HEK293 (cell line): ENCODE measurements around the gene THOP1.

Source experiments
- CTCF ChIA-PET: fragments of 350-600 bp; formaldehyde crosslinking; extraction: SDS; loops from one replicate; lab custom pipeline; 2021; ENCODE audit warnings: antibody characterized with exemption; lab: Yijun Ruan, JAX
- POLR2A ChIA-PET: fragments of 300-600 bp; formaldehyde crosslinking; extraction: SDS; loops from one replicate; lab custom pipeline; 2020; ENCODE audit warnings: antibody characterized with exemption, inconsistent platforms; lab: Yijun Ruan, JAX
- H3K27ac ChIP-seq: fragments of 200-500 bp; sonication (Bioruptor generic); 2 replicates; pipeline ENCODE4 v1.5.1; 2014; ENCODE audit warnings: low read depth, low read length, control low read depth, inconsistent platforms; ENCODE audit errors: extremely low read depth
- H3K36me3 ChIP-seq, 2 experiments: fragments of 200-500 bp in 1 of 2; sonication (Bioruptor generic) in 1 of 2; 1 replicate in 1 of 2; 2 replicates in 1 of 2; pipeline ENCODE4 v1.5.1; 2014 to 2017; ENCODE audit warnings: inconsistent platforms in 2 of 2, low read length in 2 of 2; ENCODE audit not compliant: control insufficient read depth in 2 of 2, insufficient read depth in 1 of 2
- H3K4me1 ChIP-seq: fragments of 200-500 bp; sonication (Bioruptor generic); 2 replicates; pipeline ENCODE4 v1.5.1; 2014; ENCODE audit warnings: mild to moderate bottlenecking, low read length, inconsistent platforms; ENCODE audit not compliant: control insufficient read depth, insufficient read depth
- H3K4me3 ChIP-seq: 2 replicates; pipeline ENCODE4 v1.5.1; 2011; ENCODE audit warnings: low read depth, mild to moderate bottlenecking, control low read depth, low read length, moderate library complexity
- H3K9me3 ChIP-seq: fragments of 200-500 bp; sonication (Bioruptor generic); 2 replicates; pipeline ENCODE4 v1.5.1; 2014; ENCODE audit warnings: low read depth, low read length, inconsistent platforms; ENCODE audit not compliant: control insufficient read depth, insufficient read depth
- EGR2 ChIP-seq: fragments of 450-650 bp; formaldehyde crosslinking; IDR thresholded peaks from 2 replicates; pipeline ENCODE4 v1.5.1; 2016; ENCODE audit warnings: low read depth, missing biosample characterization, missing genetic modification characterization
- GLIS2 ChIP-seq: fragments of 450-650 bp; formaldehyde crosslinking; IDR thresholded peaks from 2 replicates; pipeline ENCODE4 v1.5.1; 2016; ENCODE audit warnings: missing biosample characterization, missing genetic modification characterization
- HOXD13 ChIP-seq: sonication (generic); formaldehyde crosslinking; IDR thresholded peaks from 2 replicates; pipeline ENCODE4 v1.8.0; 2022; ENCODE audit warnings: missing genetic modification reagents, borderline replicate concordance
- KLF16 ChIP-seq: fragments of 450-650 bp; formaldehyde crosslinking; IDR thresholded peaks from 2 replicates; pipeline ENCODE4 v1.5.1; 2017; ENCODE audit warnings: missing biosample characterization, missing genetic modification characterization
- KLF7 ChIP-seq: fragments of 450-650 bp; formaldehyde crosslinking; IDR thresholded peaks from 2 replicates; pipeline ENCODE4 v1.5.1; 2016; ENCODE audit warnings: missing biosample characterization, missing genetic modification characterization, borderline replicate concordance
- SP3 ChIP-seq: fragments of 450-650 bp; formaldehyde crosslinking; IDR thresholded peaks from 2 replicates; pipeline ENCODE4 v1.5.1; 2016; ENCODE audit warnings: missing biosample characterization, missing genetic modification characterization
- ZBTB8A ChIP-seq: fragments of 450-650 bp; formaldehyde crosslinking; IDR thresholded peaks from 2 replicates; pipeline ENCODE4 v1.5.1; 2016; ENCODE audit warnings: missing biosample characterization, missing genetic modification characterization
- ZIC2 ChIP-seq: fragments of 450-650 bp; formaldehyde crosslinking; IDR thresholded peaks from 2 replicates; pipeline ENCODE4 v1.5.1; 2016; ENCODE audit warnings: missing biosample characterization, missing genetic modification characterization
- ZNF138 ChIP-seq: fragments of 450-650 bp; formaldehyde crosslinking; IDR thresholded peaks from 2 replicates; pipeline ENCODE4 v1.5.1; 2016; ENCODE audit warnings: missing biosample characterization, missing genetic modification characterization, borderline replicate concordance
- ZNF2 ChIP-seq: fragments of 450-650 bp; formaldehyde crosslinking; IDR thresholded peaks from 2 replicates; pipeline ENCODE4 v1.5.1; 2016; ENCODE audit warnings: missing biosample characterization, missing genetic modification characterization
- ZNF292 ChIP-seq: fragments of 450-650 bp; formaldehyde crosslinking; IDR thresholded peaks from 2 replicates; pipeline ENCODE4 v1.5.1; 2016; ENCODE audit warnings: low read depth, missing biosample characterization, missing genetic modification characterization, borderline replicate concordance
- ZNF501 ChIP-seq: fragments of 450-650 bp; formaldehyde crosslinking; IDR thresholded peaks from 2 replicates; pipeline ENCODE4 v1.5.1; 2016; ENCODE audit warnings: missing biosample characterization, missing genetic modification characterization
- ZNF514 ChIP-seq: fragments of 450-650 bp; formaldehyde crosslinking; IDR thresholded peaks from 2 replicates; pipeline ENCODE4 v1.5.1; 2016; ENCODE audit warnings: missing biosample characterization, missing genetic modification characterization
- ZNF521 ChIP-seq: fragments of 450-650 bp; formaldehyde crosslinking; IDR thresholded peaks from 2 replicates; pipeline ENCODE4 v1.5.1; 2017; ENCODE audit warnings: missing biosample characterization, mild to moderate bottlenecking, missing genetic modification characterization
- ZNF544 ChIP-seq: fragments of 450-650 bp; formaldehyde crosslinking; IDR thresholded peaks from 2 replicates; pipeline ENCODE4 v1.5.0; 2017; ENCODE audit warnings: missing biosample characterization, missing genetic modification characterization
- ZNF626 ChIP-seq: fragments of 450-650 bp; sonication (Bioruptor Pico); formaldehyde crosslinking; IDR thresholded peaks from 2 replicates; pipeline ENCODE4 v1.5.1; 2018; ENCODE audit warnings: missing biosample characterization, missing genetic modification characterization, inconsistent platforms
- ZNF76 ChIP-seq: fragments of 450-650 bp; formaldehyde crosslinking; IDR thresholded peaks from 2 replicates; pipeline ENCODE4; 2016; ENCODE audit warnings: low read depth, missing biosample characterization, missing genetic modification characterization, borderline replicate concordance
- ZNF785 ChIP-seq: fragments of 450-650 bp; formaldehyde crosslinking; IDR thresholded peaks from 2 replicates; pipeline ENCODE4 v1.5.1; 2016; ENCODE audit warnings: missing biosample characterization, missing genetic modification characterization
- TF ChIP-seq, protein P1 (sequence below): fragments of 450-650 bp; formaldehyde crosslinking; IDR thresholded peaks from 2 replicates; pipeline ENCODE4 v1.5.1; 2017; ENCODE audit warnings: missing biosample characterization, missing genetic modification characterization
- TF ChIP-seq, protein P2 (sequence below): fragments of 450-650 bp; formaldehyde crosslinking; IDR thresholded peaks from 2 replicates; pipeline ENCODE4 v1.5.1; 2016; ENCODE audit warnings: missing biosample characterization, missing genetic modification characterization, low read depth
- TF ChIP-seq, protein P3 (sequence below): fragments of 450-650 bp; formaldehyde crosslinking; IDR thresholded peaks from 2 replicates; pipeline ENCODE4 v1.5.1; 2016; ENCODE audit warnings: missing biosample characterization, missing genetic modification characterization
- TF ChIP-seq, protein P4 (sequence below): fragments of 450-650 bp; formaldehyde crosslinking; IDR thresholded peaks from 2 replicates; pipeline ENCODE4 v1.5.1; 2016; ENCODE audit warnings: missing biosample characterization, missing genetic modification characterization
- TF ChIP-seq, protein P5 (sequence below): fragments of 450-650 bp; formaldehyde crosslinking; optimal IDR thresholded peaks from 2 replicates; pipeline ENCODE3; 2016; ENCODE audit warnings: missing biosample characterization, mild to moderate bottlenecking, missing genetic modification characterization
- TF ChIP-seq, protein P6 (sequence below): fragments of 450-650 bp; formaldehyde crosslinking; IDR thresholded peaks from 2 replicates; pipeline ENCODE4 v1.5.1; 2016; ENCODE audit warnings: missing biosample characterization, missing genetic modification characterization, borderline replicate concordance

Gene THOP1

DNA sequence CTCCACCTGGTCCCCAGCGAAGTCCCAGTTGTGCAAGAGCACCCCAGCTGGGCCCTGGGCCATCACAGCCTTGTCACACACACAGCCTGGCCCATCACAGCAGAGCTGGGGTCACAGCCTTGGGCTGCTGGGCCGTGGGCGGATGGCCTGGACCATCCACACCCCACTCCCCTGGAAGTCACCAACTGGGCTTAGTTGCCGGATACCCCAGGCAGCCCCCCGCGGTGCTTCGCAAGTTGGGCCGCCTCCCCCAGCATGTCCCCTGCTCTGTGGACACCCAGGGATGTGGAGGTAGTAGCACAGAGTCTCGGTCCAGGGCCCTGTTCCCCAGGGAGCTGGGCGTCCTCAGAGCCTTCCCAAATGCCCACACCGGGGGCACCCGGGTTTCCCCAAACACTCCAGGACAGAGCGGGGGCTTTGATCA is 29.9 kb downstream of the THOP1 start (continued):
- TF ChIP-seq, protein P1, sequence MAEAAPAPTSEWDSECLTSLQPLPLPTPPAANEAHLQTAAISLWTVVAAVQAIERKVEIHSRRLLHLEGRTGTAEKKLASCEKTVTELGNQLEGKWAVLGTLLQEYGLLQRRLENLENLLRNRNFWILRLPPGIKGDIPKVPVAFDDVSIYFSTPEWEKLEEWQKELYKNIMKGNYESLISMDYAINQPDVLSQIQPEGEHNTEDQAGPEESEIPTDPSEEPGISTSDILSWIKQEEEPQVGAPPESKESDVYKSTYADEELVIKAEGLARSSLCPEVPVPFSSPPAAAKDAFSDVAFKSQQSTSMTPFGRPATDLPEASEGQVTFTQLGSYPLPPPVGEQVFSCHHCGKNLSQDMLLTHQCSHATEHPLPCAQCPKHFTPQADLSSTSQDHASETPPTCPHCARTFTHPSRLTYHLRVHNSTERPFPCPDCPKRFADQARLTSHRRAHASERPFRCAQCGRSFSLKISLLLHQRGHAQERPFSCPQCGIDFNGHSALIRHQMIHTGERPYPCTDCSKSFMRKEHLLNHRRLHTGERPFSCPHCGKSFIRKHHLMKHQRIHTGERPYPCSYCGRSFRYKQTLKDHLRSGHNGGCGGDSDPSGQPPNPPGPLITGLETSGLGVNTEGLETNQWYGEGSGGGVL = no peak
- TF ChIP-seq ZBTB8A (tag by site-specific recombination) = no peak
- TF ChIP-seq SP3 (tag by site-specific recombination) = no peak
- TF ChIP-seq EGR2 (tag by site-specific recombination) = no peak
- TF ChIP-seq ZNF514 (tag by site-specific recombination) = no peak
- no peak for TF ChIP-seq ZNF521 (tag by site-specific recombination)
- TF ChIP-seq GLIS2 (tag by site-specific recombination) = peak; percentile 60
- TF ChIP-seq KLF7 = no peak
- TF ChIP-seq, protein P2, sequence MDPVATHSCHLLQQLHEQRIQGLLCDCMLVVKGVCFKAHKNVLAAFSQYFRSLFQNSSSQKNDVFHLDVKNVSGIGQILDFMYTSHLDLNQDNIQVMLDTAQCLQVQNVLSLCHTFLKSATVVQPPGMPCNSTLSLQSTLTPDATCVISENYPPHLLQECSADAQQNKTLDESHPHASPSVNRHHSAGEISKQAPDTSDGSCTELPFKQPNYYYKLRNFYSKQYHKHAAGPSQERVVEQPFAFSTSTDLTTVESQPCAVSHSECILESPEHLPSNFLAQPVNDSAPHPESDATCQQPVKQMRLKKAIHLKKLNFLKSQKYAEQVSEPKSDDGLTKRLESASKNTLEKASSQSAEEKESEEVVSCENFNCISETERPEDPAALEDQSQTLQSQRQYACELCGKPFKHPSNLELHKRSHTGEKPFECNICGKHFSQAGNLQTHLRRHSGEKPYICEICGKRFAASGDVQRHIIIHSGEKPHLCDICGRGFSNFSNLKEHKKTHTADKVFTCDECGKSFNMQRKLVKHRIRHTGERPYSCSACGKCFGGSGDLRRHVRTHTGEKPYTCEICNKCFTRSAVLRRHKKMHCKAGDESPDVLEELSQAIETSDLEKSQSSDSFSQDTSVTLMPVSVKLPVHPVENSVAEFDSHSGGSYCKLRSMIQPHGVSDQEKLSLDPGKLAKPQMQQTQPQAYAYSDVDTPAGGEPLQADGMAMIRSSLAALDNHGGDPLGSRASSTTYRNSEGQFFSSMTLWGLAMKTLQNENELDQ = no peak
- no peak for TF ChIP-seq ZNF501 (tag by site-specific recombination)
- TF ChIP-seq ZNF138 (tag by site-specific recombination) = no peak
- TF ChIP-seq HOXD13 (CRISPR knock-in tag) = no peak
- no peak for TF ChIP-seq ZNF76 (tag by site-specific recombination)
- peak; percentile 44; the same call in 1 of the 2 replicates for TF ChIP-seq ZIC2 (tag by site-specific recombination)
- TF ChIP-seq ZNF544 = no peak
- TF ChIP-seq, protein P3, sequence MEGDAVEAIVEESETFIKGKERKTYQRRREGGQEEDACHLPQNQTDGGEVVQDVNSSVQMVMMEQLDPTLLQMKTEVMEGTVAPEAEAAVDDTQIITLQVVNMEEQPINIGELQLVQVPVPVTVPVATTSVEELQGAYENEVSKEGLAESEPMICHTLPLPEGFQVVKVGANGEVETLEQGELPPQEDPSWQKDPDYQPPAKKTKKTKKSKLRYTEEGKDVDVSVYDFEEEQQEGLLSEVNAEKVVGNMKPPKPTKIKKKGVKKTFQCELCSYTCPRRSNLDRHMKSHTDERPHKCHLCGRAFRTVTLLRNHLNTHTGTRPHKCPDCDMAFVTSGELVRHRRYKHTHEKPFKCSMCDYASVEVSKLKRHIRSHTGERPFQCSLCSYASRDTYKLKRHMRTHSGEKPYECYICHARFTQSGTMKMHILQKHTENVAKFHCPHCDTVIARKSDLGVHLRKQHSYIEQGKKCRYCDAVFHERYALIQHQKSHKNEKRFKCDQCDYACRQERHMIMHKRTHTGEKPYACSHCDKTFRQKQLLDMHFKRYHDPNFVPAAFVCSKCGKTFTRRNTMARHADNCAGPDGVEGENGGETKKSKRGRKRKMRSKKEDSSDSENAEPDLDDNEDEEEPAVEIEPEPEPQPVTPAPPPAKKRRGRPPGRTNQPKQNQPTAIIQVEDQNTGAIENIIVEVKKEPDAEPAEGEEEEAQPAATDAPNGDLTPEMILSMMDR = no peak
- TF ChIP-seq KLF16 (tag by site-specific recombination) = no peak
- TF ChIP-seq, protein P4, sequence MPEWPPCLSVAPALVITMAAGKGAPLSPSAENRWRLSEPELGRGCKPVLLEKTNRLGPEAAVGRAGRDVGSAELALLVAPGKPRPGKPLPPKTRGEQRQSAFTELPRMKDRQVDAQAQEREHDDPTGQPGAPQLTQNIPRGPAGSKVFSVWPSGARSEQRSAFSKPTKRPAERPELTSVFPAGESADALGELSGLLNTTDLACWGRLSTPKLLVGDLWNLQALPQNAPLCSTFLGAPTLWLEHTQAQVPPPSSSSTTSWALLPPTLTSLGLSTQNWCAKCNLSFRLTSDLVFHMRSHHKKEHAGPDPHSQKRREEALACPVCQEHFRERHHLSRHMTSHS (tag by site-specific recombination) = no peak
- TF ChIP-seq, protein P5, sequence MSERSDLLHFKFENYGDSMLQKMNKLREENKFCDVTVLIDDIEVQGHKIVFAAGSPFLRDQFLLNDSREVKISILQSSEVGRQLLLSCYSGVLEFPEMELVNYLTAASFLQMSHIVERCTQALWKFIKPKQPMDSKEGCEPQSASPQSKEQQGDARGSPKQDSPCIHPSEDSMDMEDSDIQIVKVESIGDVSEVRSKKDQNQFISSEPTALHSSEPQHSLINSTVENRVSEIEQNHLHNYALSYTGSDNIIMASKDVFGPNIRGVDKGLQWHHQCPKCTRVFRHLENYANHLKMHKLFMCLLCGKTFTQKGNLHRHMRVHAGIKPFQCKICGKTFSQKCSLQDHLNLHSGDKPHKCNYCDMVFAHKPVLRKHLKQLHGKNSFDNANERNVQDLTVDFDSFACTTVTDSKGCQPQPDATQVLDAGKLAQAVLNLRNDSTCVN (tag by site-specific recombination) = no peak
- TF ChIP-seq ZNF2 (tag by site-specific recombination) = no peak

DNA sequence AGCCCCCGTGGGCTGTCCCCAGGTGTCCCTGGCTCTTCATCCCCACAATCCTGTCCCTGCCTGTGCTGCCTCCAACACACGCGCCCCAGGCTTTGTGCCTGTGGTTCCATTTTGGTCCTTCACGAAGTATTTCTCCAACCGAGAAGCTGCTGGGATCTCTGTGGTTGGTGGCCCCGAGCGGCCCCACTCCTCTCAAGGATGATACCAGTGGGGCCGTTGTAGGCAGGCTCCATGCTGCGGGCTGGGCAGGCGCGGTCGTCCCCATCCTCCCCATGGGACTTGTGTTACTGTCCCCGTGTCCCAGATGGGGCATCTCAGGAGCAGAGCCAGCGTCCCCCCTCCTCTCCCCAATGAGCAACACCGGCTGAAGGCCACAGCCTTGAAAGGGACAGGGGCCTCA is 30.6 kb downstream of the THOP1 start:
- Histone ChIP-seq H3K27ac (0 out of 2 replicates have a peak overlapping the region, but pooled peaks have one; percentile 24), H3K36me3 (peaks cover 0 to 36% of the 10 kb centered on the region in 2 experiments; a peak in 2 of 3 replicates)
- POLR2A ChIA-PET = no interaction called here
- TF ChIP-seq, protein P6, sequence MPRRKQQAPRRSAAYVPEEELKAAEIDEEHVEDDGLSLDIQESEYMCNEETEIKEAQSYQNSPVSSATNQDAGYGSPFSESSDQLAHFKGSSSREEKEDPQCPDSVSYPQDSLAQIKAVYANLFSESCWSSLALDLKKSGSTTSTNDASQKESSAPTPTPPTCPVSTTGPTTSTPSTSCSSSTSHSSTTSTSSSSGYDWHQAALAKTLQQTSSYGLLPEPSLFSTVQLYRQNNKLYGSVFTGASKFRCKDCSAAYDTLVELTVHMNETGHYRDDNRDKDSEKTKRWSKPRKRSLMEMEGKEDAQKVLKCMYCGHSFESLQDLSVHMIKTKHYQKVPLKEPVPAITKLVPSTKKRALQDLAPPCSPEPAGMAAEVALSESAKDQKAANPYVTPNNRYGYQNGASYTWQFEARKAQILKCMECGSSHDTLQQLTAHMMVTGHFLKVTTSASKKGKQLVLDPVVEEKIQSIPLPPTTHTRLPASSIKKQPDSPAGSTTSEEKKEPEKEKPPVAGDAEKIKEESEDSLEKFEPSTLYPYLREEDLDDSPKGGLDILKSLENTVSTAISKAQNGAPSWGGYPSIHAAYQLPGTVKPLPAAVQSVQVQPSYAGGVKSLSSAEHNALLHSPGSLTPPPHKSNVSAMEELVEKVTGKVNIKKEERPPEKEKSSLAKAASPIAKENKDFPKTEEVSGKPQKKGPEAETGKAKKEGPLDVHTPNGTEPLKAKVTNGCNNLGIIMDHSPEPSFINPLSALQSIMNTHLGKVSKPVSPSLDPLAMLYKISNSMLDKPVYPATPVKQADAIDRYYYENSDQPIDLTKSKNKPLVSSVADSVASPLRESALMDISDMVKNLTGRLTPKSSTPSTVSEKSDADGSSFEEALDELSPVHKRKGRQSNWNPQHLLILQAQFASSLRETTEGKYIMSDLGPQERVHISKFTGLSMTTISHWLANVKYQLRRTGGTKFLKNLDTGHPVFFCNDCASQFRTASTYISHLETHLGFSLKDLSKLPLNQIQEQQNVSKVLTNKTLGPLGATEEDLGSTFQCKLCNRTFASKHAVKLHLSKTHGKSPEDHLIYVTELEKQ = no peak
- TF ChIP-seq ZNF292 (tag by site-specific recombination) (no peak), ZNF138 (tag by site-specific recombination) (no peak), ZNF785 (tag by site-specific recombination) (no peak), ZNF626 (tag by site-specific recombination) (no peak)

More for the DNA sequence above, 30.6 kb downstream of the THOP1 start:
- H3K4me3 ChIP-seq = no peak overlapping the region
- H3K9me3 ChIP-seq = no peaks in the 10 kb centered on the region
- no peaks in the 10 kb centered on the region for H3K4me1 ChIP-seq
- CTCF ChIA-PET = no interaction called here
